Thoracic aorta endothelial cell (primary cell): ENCODE results near the gene CPSF4L. TPM values are rescaled to one million over a fixed set of nuclear protein-coding genes. Genes with fewer than 3 reads are reported as not detected.

Experiments used
- total RNA-seq: library from RNA; depleted of rRNA; stranded (reverse); fragments of >200 nt; gene quantifications from 2 replicates; pipeline ENCODE4 v1.2.3, GENCODE V29; 2012

The CPSF4L gene
- not detected in 2 replicates for total RNA-seq

GRCh38 chr17:73261617-73261951 lies at the start of gene CPSF4L:
Gene CPSF4L (minus strand): TSS chr17:73261880. CDS start chr17:73261818, 62 bp downstream.

Other genes with a start within 250 kb of the CPSF4L start
- 8.5 and 10.2 TPM in 2 replicates for gene SLC39A11, start 169.2 kb downstream of the CPSF4L start, total RNA-seq
- not detected in 2 replicates for gene SSTR2, start 96.9 kb downstream of the CPSF4L start, total RNA-seq
- 20.6 and 24.5 TPM in 2 replicates for gene COG1, start 68.8 kb downstream of the CPSF4L start, total RNA-seq
- gene CDC42EP4, start 50.1 kb upstream of the CPSF4L start, total RNA-seq = 21.5 and 35.2 TPM in 2 replicates